ENCODE results near the gene SAMD13. TPM values are rescaled to one million over a fixed set of nuclear protein-coding genes. Genes with fewer than 3 reads are reported as not detected.

SAMD13 gene
- total and polyA plus RNA-seq, 2 of the 4 experiments (the other 2 are of a cell fraction): 0.27 to 0.36 TPM

DNA sequence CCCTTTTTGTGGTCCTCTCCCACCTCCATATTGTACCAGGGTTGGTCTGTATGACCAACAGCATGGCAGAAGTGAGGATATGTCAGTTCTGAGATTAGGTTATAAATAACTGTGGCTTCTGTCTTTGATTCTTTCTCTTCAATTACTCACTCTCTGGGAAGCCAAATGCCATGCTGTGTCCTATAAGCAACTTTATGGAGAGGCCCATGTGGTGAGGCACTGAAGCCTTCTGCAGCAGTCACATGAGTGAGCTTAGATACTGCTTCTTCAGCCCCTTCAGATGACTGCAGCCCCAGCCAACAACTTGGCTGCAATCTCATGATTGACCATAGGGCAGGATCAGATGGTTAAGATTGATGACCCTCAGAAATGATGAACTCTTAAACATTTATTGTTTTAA lies 34.0 kb upstream of the SAMD13 start:
- Histone ChIP-seq H3K4me1 (ENCODE audit: control insufficient read depth, insufficient read depth, low read length) (peaks cover 5% of the 10 kb centered on the region; the same call in 1 of the 2 replicates), H3K27ac (ENCODE audit: insufficient read depth, low read length) (no peak overlapping the region), H3K4ac (ENCODE audit: low read depth, low read length) (no peak overlapping the region), H4K5ac (ENCODE audit: low read depth, low read length) (no peak overlapping the region), H3K4me3 (ENCODE audit: insufficient read depth, low read depth, low read length) (no peak overlapping the region), H3K27me3 (ENCODE audit: control insufficient read depth, insufficient read depth, low read length) (peaks cover 2% of the 10 kb centered on the region; the same call in 1 of the 2 replicates), H3K36me3 (ENCODE audit: control insufficient read depth, insufficient read depth, low read length) (no peaks in the 10 kb centered on the region), H4K20me1 (ENCODE audit: insufficient read depth, low read length) (no peaks in the 10 kb centered on the region), H2AK9ac (replicated peaks; ENCODE audit: low read depth, low read length, poor library complexity) (no peak overlapping the region), H2BK5ac (ENCODE audit: low read depth, low read length, poor library complexity, severe bottlenecking) (no peak overlapping the region), H3K9ac (ENCODE audit: low read depth, low read length) (no peak overlapping the region), H3K79me1 (ENCODE audit: low read depth in 1 of 2, low read length in 2 of 2) (no peaks in the 10 kb centered on the region), H3K9me1 (ENCODE audit: insufficient read depth, low read length) (no peaks in the 10 kb centered on the region; the same call in 1 of the 2 replicates), H3K56ac (ENCODE audit: extremely low read depth, insufficient read depth, low read length) (no peak overlapping the region), H4K91ac (ENCODE audit: insufficient read depth, low read depth, low read length) (no peak overlapping the region), H3K23ac (ENCODE audit: low read depth, low read length) (no peak overlapping the region), H2BK120ac (ENCODE audit: low read depth, low read length) (no peak overlapping the region), H2AFZ (replicated peaks; ENCODE audit: low read length, poor library complexity) (no peak overlapping the region), H3K9me3 (ENCODE audit: control insufficient read depth, insufficient read depth, low read length) (no peaks in the 10 kb centered on the region), H2AK5ac (ENCODE audit: low read depth, low read length) (no peak overlapping the region), H2BK20ac (ENCODE audit: low read depth, low read length) (no peak overlapping the region), H3K14ac (replicated peaks; ENCODE audit: low read depth, low read length) (no peak overlapping the region), H2BK15ac (ENCODE audit: low read depth, low read length) (no peak overlapping the region), H3K4me2 (ENCODE audit: low read depth, low read length) (no peak overlapping the region), H3K18ac (ENCODE audit: low read depth, low read length) (no peak overlapping the region), H4K8ac (ENCODE audit: low read depth in 2 of 2, low read length in 2 of 2) (no peak overlapping the region)
- dilution Hi-C loops (cut with HindIII; ENCODE audit: low sequenced_read_pairs, unreplicated experiment) (no loop called here), in situ Hi-C loops (cut with MboI; ENCODE audit: low sequenced_read_pairs) (no loop called here), intact Hi-C loops (cut with micrococcal nuclease) (no loop called here)
- BruUV-seq (replicated peaks): no TSS peak
- ChIA-PET CTCF (interaction anchor here (0.6 kb wide), 1 partner anchor 468 kb away, joined by 4 read pairs; no protein-coding TSS in a partner anchor), POLR2A (ENCODE audit: unreplicated experiment) (no interaction called here)
- ATAC-seq (ENCODE audit: low read depth) (no peak), DNase-seq (no peak)
- TF ChIP-seq MAFK (IDR thresholded peaks at IDR 0.05; ENCODE audit: low read depth, low read length): no peak
- TF ChIP-seq POLR2A (IDR thresholded peaks at IDR 0.05; ENCODE audit: low read depth, low read length): no peak
- no peak for TF ChIP-seq MXI1 (IDR thresholded peaks at IDR 0.05; ENCODE audit: borderline replicate concordance, low read depth, low read length)
- no peak for TF ChIP-seq FOS (IDR thresholded peaks at IDR 0.05; ENCODE audit: low read depth, low read length)
- no peak for TF ChIP-seq RAD21 (IDR thresholded peaks at IDR 0.05; ENCODE audit: low read length)
- no peak for TF ChIP-seq BHLHE40 (IDR thresholded peaks at IDR 0.05; ENCODE audit: low read depth, low read length)
- no peak for TF ChIP-seq CEBPB (IDR thresholded peaks at IDR 0.05; ENCODE audit: low read depth, low read length)
- no peak for TF ChIP-seq CTCF (conservative IDR thresholded peaks at IDR 0.05; ENCODE audit: low read depth, low read length)
- no peak for TF ChIP-seq CHD1 (IDR thresholded peaks at IDR 0.05; ENCODE audit: low read depth, low read length)
- no peak for TF ChIP-seq ELK1 (IDR thresholded peaks at IDR 0.05; ENCODE audit: borderline replicate concordance, low read depth, low read length)
- TF ChIP-seq RCOR1 (IDR thresholded peaks at IDR 0.05; ENCODE audit: insufficient replicate concordance, low read length): no peak
- TF ChIP-seq, protein P1, sequence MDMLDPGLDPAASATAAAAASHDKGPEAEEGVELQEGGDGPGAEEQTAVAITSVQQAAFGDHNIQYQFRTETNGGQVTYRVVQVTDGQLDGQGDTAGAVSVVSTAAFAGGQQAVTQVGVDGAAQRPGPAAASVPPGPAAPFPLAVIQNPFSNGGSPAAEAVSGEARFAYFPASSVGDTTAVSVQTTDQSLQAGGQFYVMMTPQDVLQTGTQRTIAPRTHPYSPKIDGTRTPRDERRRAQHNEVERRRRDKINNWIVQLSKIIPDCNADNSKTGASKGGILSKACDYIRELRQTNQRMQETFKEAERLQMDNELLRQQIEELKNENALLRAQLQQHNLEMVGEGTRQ (IDR thresholded peaks at IDR 0.05; ENCODE audit: low read depth, low read length): no peak
- no peak for TF ChIP-seq NFE2L2 (IDR thresholded peaks at IDR 0.05; ENCODE audit: low read depth, low read length)
- TF ChIP-seq RFX5 (IDR thresholded peaks at IDR 0.05; ENCODE audit: low read depth, low read length): no peak
- TF ChIP-seq MAZ (IDR thresholded peaks at IDR 0.05; ENCODE audit: borderline replicate concordance, low read depth, low read length): no peak
- TF ChIP-seq SMC3 (IDR thresholded peaks at IDR 0.05; ENCODE audit: low read depth, low read length): no peak
